AG04450 (cell line): Measurements from ENCODE around the gene KRT1. TPM values are rescaled to one million over a fixed set of nuclear protein-coding genes. Genes with fewer than 3 reads are reported as not detected.

Experiments used
- CTCF ChIA-PET: fragments of 300-600, 350-600 bp; formaldehyde crosslinking; extraction: SDS; loops from one replicate; lab custom pipeline; 2022; ENCODE audit warnings: antibody characterized with exemption, inconsistent platforms; lab: Charles Lee
- POLR2A ChIA-PET: fragments of 350-600 bp; formaldehyde crosslinking; extraction: SDS; loops from one replicate; lab custom pipeline; 2021; ENCODE audit warnings: antibody characterized with exemption, inconsistent platforms; lab: Yijun Ruan, JAX
- DNase-seq: peaks from one replicate; pipeline ENCODE4 v3.0.0-alpha.2; 2011; ENCODE audit warnings: low read depth, low spot score
- H3K27ac ChIP-seq: one replicate; pipeline ENCODE4 v1.5.1; 2012; ENCODE audit warnings: low read depth, low read length, control low read depth
- H3K27me3 ChIP-seq: one replicate; pipeline ENCODE4 v1.6.0; 2012; ENCODE audit warnings: low read length; ENCODE audit not compliant: control insufficient read depth, insufficient read depth
- H3K4me3 ChIP-seq: 2 replicates; pipeline ENCODE4 v1.5.1; 2011; ENCODE audit warnings: mild to moderate bottlenecking, low read depth, low read length, control low read depth
- H3K9me3 ChIP-seq: 2 replicates; pipeline ENCODE4 v1.5.1; 2012; ENCODE audit warnings: low read length; ENCODE audit not compliant: control insufficient read depth, insufficient read depth
- CTCF ChIP-seq: IDR thresholded peaks from 2 replicates; pipeline ENCODE4 v1.5.1; 2011; ENCODE audit warnings: low read depth, low read length, control low read depth, inconsistent platforms
- polyA plus RNA-seq: library from polyadenylated mRNA; depleted of rRNA; stranded (reverse); fragments of >200 nt; gene quantifications from 2 replicates; pipeline ENCODE4 v1.2.3, GENCODE V29; 2011

The KRT1 gene
- polyA plus RNA-seq, 1 experiment: not detected

GRCh38 chr12:52650520-52651081 lies 29.6 kb downstream of the KRT1 start:
- no peak for DNase-seq
- Histone ChIP-seq H3K27ac (no peak overlapping the region), H3K27me3 (peaks cover 10% of the 10 kb centered on the region), H3K9me3 (peaks cover 5% of the 10 kb centered on the region; the same call in 1 of the 2 replicates), H3K4me3 (no peak overlapping the region)
- TF ChIP-seq CTCF: no peak
- ChIA-PET CTCF (no interaction called here), POLR2A (no interaction called here)

- TF ChIP-seq CTCF: no peak
- H3K27me3 ChIP-seq: peaks cover 14% of the 10 kb centered on the region
- POLR2A ChIA-PET: no interaction called here
- peaks cover 5% of the 10 kb centered on the region; the same call in 1 of the 2 replicates for H3K9me3 ChIP-seq
- CTCF ChIA-PET: no interaction called here
- H3K4me3 ChIP-seq: no peak overlapping the region
- DNase-seq: no peak
- no peak overlapping the region for H3K27ac ChIP-seq
Observed at GRCh38 chr12:52649066-52649465, 31.1 kb downstream of the KRT1 start.

- peaks cover 14% of the 10 kb centered on the region for H3K27me3 ChIP-seq
- ChIA-PET POLR2A (no interaction called here), CTCF (no interaction called here)
- H3K9me3 ChIP-seq: peaks cover 5% of the 10 kb centered on the region; the same call in 1 of the 2 replicates
- no peak overlapping the region for H3K4me3 ChIP-seq
- no peak for DNase-seq
- H3K27ac ChIP-seq: no peak overlapping the region
- TF ChIP-seq CTCF: no peak
Observed at GRCh38 chr12:52648012-52648550, 32.1 kb downstream of the KRT1 start.

GRCh38 chr12:52647601-52648000 lies 32.6 kb downstream of the KRT1 start:
- peaks cover 14% of the 10 kb centered on the region for H3K27me3 ChIP-seq

More at GRCh38 chr12:52647601-52648000, 32.6 kb downstream of the KRT1 start:
- Histone ChIP-seq H3K9me3 (peaks cover 5% of the 10 kb centered on the region; the same call in 1 of the 2 replicates), H3K27ac (no peak overlapping the region), H3K4me3 (no peak overlapping the region)
- no peak for TF ChIP-seq CTCF
- ChIA-PET POLR2A (no interaction called here), CTCF (no interaction called here)
- DNase-seq: no peak
